Measurements from ENCODE around the gene TEKT5.

TEKT5 gene

GRCh38 chr16:10589109-10589508, 105.6 kb downstream of the TEKT5 start:
- Histone ChIP-seq H3K27me3 (ENCODE audit: insufficient read depth, poor library complexity, severe bottlenecking) (no peaks in the 10 kb centered on the region), H3K27ac (replicated peaks) (no peak overlapping the region), H3K4me3 (replicated peaks; ENCODE audit: insufficient read depth, low read length) (no peak overlapping the region)
- no peak for DNase-seq (ENCODE audit: low read depth in 1 of 2, low spot score in 1 of 2)
- TF ChIP-seq REST (IDR thresholded peaks at IDR 0.05; ENCODE audit: insufficient replicate concordance, low read depth) = no peak
- no peak for TF ChIP-seq GABPA (IDR thresholded peaks at IDR 0.05; ENCODE audit: low read depth)
- no peak for TF ChIP-seq POLR2AphosphoS5 (IDR thresholded peaks at IDR 0.05; ENCODE audit: low read depth)
- no peak for TF ChIP-seq CTCF (IDR thresholded peaks at IDR 0.05; ENCODE audit: insufficient read depth, low read length)

DNA sequence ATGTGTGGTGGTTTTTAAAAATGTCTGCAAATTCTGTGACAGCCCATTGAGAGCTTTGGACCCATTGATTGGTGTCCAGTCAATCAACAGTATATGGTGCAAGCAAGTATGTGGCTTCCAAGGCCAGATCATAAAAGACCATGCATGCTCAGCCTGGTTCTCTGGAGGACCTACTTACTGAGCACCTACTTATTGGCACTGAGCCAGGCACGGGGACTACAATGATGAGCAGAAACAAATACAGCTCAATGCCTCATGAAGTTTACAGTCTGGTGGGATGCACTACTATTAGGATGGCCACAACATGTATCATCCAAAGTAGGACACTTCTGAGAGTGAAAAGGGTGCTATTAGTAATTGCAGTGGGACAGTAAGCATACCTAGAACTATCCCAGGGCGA, 107.1 kb downstream of the TEKT5 start:
- H3K4me3 ChIP-seq (replicated peaks; ENCODE audit: insufficient read depth, low read length) = no peak overlapping the region
- peaks cover 6% of the 10 kb centered on the region for H3K27me3 ChIP-seq (ENCODE audit: insufficient read depth, poor library complexity, severe bottlenecking)
- DNase-seq (ENCODE audit: low read depth in 1 of 2, low spot score in 1 of 2) = no peak
- TF ChIP-seq GABPA (IDR thresholded peaks at IDR 0.05; ENCODE audit: low read depth) (no peak), REST (IDR thresholded peaks at IDR 0.05; ENCODE audit: insufficient replicate concordance, low read depth) (no peak)
- no peak overlapping the region for H3K27ac ChIP-seq (replicated peaks)

DNA sequence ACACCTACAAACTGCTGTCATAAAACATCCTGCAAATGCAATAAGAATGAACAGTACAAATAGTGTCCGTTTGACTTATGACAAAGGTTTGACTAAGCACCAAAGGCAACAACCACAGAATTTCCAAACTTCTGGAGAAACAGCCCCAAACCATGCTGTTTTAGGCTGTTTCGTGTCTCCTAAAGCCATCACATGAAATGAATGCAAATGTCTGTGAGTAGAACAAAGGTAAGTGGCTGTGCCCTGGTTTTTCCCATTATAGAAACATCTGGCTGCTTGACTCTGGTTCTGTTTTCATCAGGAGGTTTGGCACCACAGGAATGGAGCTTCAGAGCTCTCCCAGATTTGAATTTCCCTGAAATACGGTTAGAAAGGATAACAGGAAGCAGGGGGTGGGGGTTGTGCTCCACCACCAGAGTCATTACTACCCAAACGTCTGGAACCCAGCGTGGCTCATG, 109.7 kb downstream of the TEKT5 start:
- Histone ChIP-seq H3K27ac (replicated peaks) (no peak overlapping the region), H3K4me3 (replicated peaks; ENCODE audit: insufficient read depth, low read length) (no peak overlapping the region), H3K27me3 (ENCODE audit: insufficient read depth, poor library complexity, severe bottlenecking) (peaks cover 21% of the 10 kb centered on the region)
- TF ChIP-seq POLR2AphosphoS5 (IDR thresholded peaks at IDR 0.05; ENCODE audit: low read depth) = no peak
- TF ChIP-seq REST (IDR thresholded peaks at IDR 0.05; ENCODE audit: insufficient replicate concordance, low read depth) = no peak
- no peak for TF ChIP-seq CTCF (IDR thresholded peaks at IDR 0.05; ENCODE audit: insufficient read depth, low read length)
- no peak for TF ChIP-seq SPI1 (IDR thresholded peaks at IDR 0.05; ENCODE audit: borderline replicate concordance, low read depth)
- no peak for TF ChIP-seq GABPA (IDR thresholded peaks at IDR 0.05; ENCODE audit: low read depth)
- no peak for DNase-seq (ENCODE audit: low read depth in 1 of 2, low spot score in 1 of 2)

DNA sequence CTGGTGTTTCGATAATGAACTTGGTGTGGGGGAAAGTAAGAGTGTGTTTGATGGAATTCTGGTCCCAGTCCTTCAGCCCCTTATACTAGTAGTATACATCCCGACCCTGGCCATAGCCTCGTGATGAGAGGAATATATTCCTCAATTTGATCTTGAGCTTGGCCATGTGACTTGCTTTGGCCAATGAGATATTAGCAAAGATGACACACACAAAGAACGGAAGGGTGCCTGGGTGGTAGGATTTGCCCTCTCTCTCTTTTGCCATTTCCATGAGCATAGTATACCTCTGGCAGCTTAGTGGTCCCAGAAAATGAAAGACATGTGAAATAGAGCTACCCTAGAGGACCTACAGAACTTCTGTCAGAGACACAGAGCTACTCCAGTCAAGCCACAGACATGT, 111.5 kb downstream of the TEKT5 start:
- no peak for TF ChIP-seq GABPA (IDR thresholded peaks at IDR 0.05; ENCODE audit: low read depth)
- no peak for TF ChIP-seq POLR2AphosphoS5 (IDR thresholded peaks at IDR 0.05; ENCODE audit: low read depth)
- TF ChIP-seq SPI1 (IDR thresholded peaks at IDR 0.05; ENCODE audit: borderline replicate concordance, low read depth) = no peak
- no peak for TF ChIP-seq REST (IDR thresholded peaks at IDR 0.05; ENCODE audit: insufficient replicate concordance, low read depth)
- no peak for TF ChIP-seq CTCF (IDR thresholded peaks at IDR 0.05; ENCODE audit: insufficient read depth, low read length)
- DNase-seq (ENCODE audit: low read depth in 1 of 2, low spot score in 1 of 2) = no peak
- Histone ChIP-seq H3K27me3 (ENCODE audit: insufficient read depth, poor library complexity, severe bottlenecking) (peaks cover 29% of the 10 kb centered on the region), H3K27ac (replicated peaks) (no peak overlapping the region), H3K4me3 (replicated peaks; ENCODE audit: insufficient read depth, low read length) (no peak overlapping the region)
